Adrenal gland (tissue), 12 donors: ENCODE measurements around the gene TMEM163. TPM values are rescaled to one million over a fixed set of nuclear protein-coding genes. Genes with fewer than 3 reads are reported as not detected.

Source experiments
- DNase-seq, 7 donors: peaks; one replicate each; pipeline ENCODE4 v3.0.0-alpha.2; 2019 to 2020
- H3K27ac ChIP-seq, 5 donors: fragments of 200-600 bp; sonication (generic) in 4 of 5; 1 replicate in 3 of 5; 2 replicates in 2 of 5; pipeline versions ENCODE4 v1.5.1 to v1.8.0; 2016 to 2020; ENCODE audit warnings: mild to moderate bottlenecking in 1 of 5
- H3K27me3 ChIP-seq: fragments of 200-600 bp; 2 replicates; pipeline ENCODE4 v1.8.0; 2021
- H3K36me3 ChIP-seq, 2 donors: fragments of 200-600 bp; replicated peaks in 1 of 2; 1 replicate in 1 of 2; 2 replicates in 1 of 2; pipeline versions ENCODE4 v1.5.1 to v1.8.0; 2018 to 2022
- H3K4me1 ChIP-seq, 2 donors: fragments of 200-600 bp; replicated peaks in 1 of 2; 1 replicate in 1 of 2; 2 replicates in 1 of 2; pipeline versions ENCODE4 v1.5.1 to v1.8.0; 2018 to 2021
- H3K4me3 ChIP-seq, 4 donors: fragments of 200-600 bp; sonication (generic) in 3 of 4; one replicate each; pipeline ENCODE4 v1.5.1; 2016 to 2018
- H3K9me3 ChIP-seq, 3 donors: fragments of 200-600 bp; sonication (generic) in 1 of 3; replicated peaks in 1 of 3; 1 replicate in 2 of 3; 2 replicates in 1 of 3; pipeline versions ENCODE4 v1.5.1 to v1.8.0; 2016 to 2021
- CTCF ChIP-seq, 6 experiments: fragments of 450-650 bp in 4 of 6; fragments of 200-600 bp in 2 of 6; sonication (generic) in 1 of 6; IDR thresholded peaks; 1 replicate in 5 of 6; 2 replicates in 1 of 6; pipeline versions ENCODE4 v1.5.1 to v1.8.0; 2016 to 2021; ENCODE audit warnings: antibody characterized with exemption in 6 of 6, mild to moderate bottlenecking in 2 of 6, moderate library complexity in 1 of 6
- POLR2A ChIP-seq, 2 donors: fragments of 450-650 bp; IDR thresholded peaks; one replicate each; pipeline ENCODE4 v1.6.1; 2017; ENCODE audit warnings: antibody characterized with exemption in 2 of 2, mild to moderate bottlenecking in 2 of 2, moderate library complexity in 1 of 2
- WGBS, 4 donors: extraction: QIAGEN DNeasy Blood & Tissue Kit in 2 of 4; methylation state at CpG; one replicate each; pipeline versions ENCODE4 v1.1.5 to v1.1.7; 2013 to 2017; 5-methylcytosine and 5-hydroxymethylcytosine counted together
- intact Hi-C, 2 donors: fragments of 100-400 bp; cut with DNase I; formaldehyde crosslinking; loops; one replicate each; pipeline versions ENCODE4 v1.14.1 to v1.15.0; 2022 to 2023
- polyA plus RNA-seq, 3 donors: library from polyadenylated mRNA; stranded (reverse); fragments of 200-250 nt in 2 of 3; fragments of 350-450 nt in 1 of 3; fragmentation: Illumina TruSeq in 1 of 3; extraction: RNeasy Lipid Tissue Mini Kit (QIAGEN cat#74804) in 1 of 3; gene quantifications; one replicate each; pipeline ENCODE4 v1.2.3, GENCODE V29; 2013 to 2014
- total RNA-seq, 9 donors: library from RNA; depleted of rRNA in 4 of 9; stranded (reverse); fragments of >200 nt in 4 of 9; fragments of 120-200 nt in 1 of 9; fragmentation: NEBNext Ultra II Directional in 1 of 9; extraction: Animal tissue kit (Norgen Biotek cat#: 25700) in 1 of 9; gene quantifications; one replicate each; pipeline versions ENCODE4 v1.1.0 to v1.2.4, GENCODE V29; 2013 to 2023
- donor health status: healthy with polysubstance abuse.
- donor health status: Bipolar disorder and iron deficiency.
- donor health status: DM: yes; HTN: yes; CAD: no.
- donor health status: DM: no; HTN: no; CAD: no.
- donor health status: DM: no; HTN: no; CAD: no.
- donor health status: DM: yes; HTN: yes; CAD: no.

TMEM163 gene
- total and polyA plus RNA-seq, 12 donors: 3.6 to 21.6 (median 9.5) TPM

GRCh38 chr2:134630504-134631159 lies 88.2 kb downstream of the TMEM163 start:
- H3K27me3 ChIP-seq: no peaks in the 10 kb centered on the region
- intact Hi-C loops: no loop called here
- no peak overlapping the region for H3K27ac ChIP-seq
- DNase-seq: no peak
- H3K9me3 ChIP-seq: no peaks in the 10 kb centered on the region
- WGBS, 4 donors: 77 to 91% (median 89%) methylated on average over 3 of the region's 3 CpGs
- no peaks in the 10 kb centered on the region for H3K4me1 ChIP-seq
- no peak overlapping the region for H3K4me3 ChIP-seq
- TF ChIP-seq POLR2A (IDR thresholded peaks at IDR 0.05) (no peak), CTCF (IDR thresholded peaks at IDR 0.05) (no peak)
- H3K36me3 ChIP-seq: no peaks in the 10 kb centered on the region

- 80 to 91% (median 89%) methylated on average over 2 to 3 of the region's 3 CpGs for WGBS, 4 donors
- Histone ChIP-seq H3K27ac (no peak overlapping the region), H3K9me3 (no peaks in the 10 kb centered on the region), H3K4me3 (no peak overlapping the region), H3K4me1 (no peaks in the 10 kb centered on the region), H3K27me3 (no peaks in the 10 kb centered on the region), H3K36me3 (no peaks in the 10 kb centered on the region)
- TF ChIP-seq POLR2A (IDR thresholded peaks at IDR 0.05) (no peak), CTCF (IDR thresholded peaks at IDR 0.05) (no peak)
- intact Hi-C loops: no loop called here
- no peak for DNase-seq
Measured at GRCh38 chr2:134628453-134628852, 90.3 kb downstream of the TMEM163 start.

- no peaks in the 10 kb centered on the region for H3K27me3 ChIP-seq
- H3K27ac ChIP-seq: no peak overlapping the region
- H3K9me3 ChIP-seq: no peaks in the 10 kb centered on the region
- no peak overlapping the region for H3K4me3 ChIP-seq
- H3K4me1 ChIP-seq: no peaks in the 10 kb centered on the region
- H3K36me3 ChIP-seq: no peaks in the 10 kb centered on the region
- intact Hi-C loops: no loop called here
- TF ChIP-seq CTCF (IDR thresholded peaks at IDR 0.05) (no peak), POLR2A (IDR thresholded peaks at IDR 0.05) (no peak)
- DNase-seq: no peak
- WGBS, 4 donors: 88 to 91% (median 90%) methylated on average over 4 of the region's 4 CpGs
Measured at GRCh38 chr2:134626781-134627180, 92.0 kb downstream of the TMEM163 start.

GRCh38 chr2:134625311-134625710 lies 93.5 kb downstream of the TMEM163 start:
- Histone ChIP-seq H3K4me1 (no peaks in the 10 kb centered on the region), H3K27ac (no peak overlapping the region), H3K36me3 (no peaks in the 10 kb centered on the region), H3K27me3 (no peaks in the 10 kb centered on the region), H3K4me3 (no peak overlapping the region), H3K9me3 (no peaks in the 10 kb centered on the region)
- WGBS, 4 donors: 86 to 94% (median 91%) methylated on average over 4 of the region's 4 CpGs
- intact Hi-C loops: no loop called here
- TF ChIP-seq POLR2A (IDR thresholded peaks at IDR 0.05) (no peak), CTCF (IDR thresholded peaks at IDR 0.05) (no peak)
- DNase-seq: no peak
